Hepatocyte (in vitro differentiated cells): Measurements from ENCODE around the gene PGBD4. TPM values are rescaled to one million over a fixed set of nuclear protein-coding genes. Genes with fewer than 3 reads are reported as not detected.

Experiments
- DNase-seq: peaks from one replicate; pipeline ENCODE4 v3.0.0-alpha.2; 2016; ENCODE audit warnings: low spot score
- H2AFZ ChIP-seq: fragments of 200-600 bp; sonication (generic); 2 replicates; pipeline ENCODE4 v1.6.0; 2016; ENCODE audit warnings: antibody characterized with exemption, mild to moderate bottlenecking
- H3K27ac ChIP-seq: fragments of 200-600 bp; sonication (generic); 2 replicates; pipeline ENCODE4 v1.5.1; 2016; ENCODE audit warnings: mild to moderate bottlenecking
- H3K27me3 ChIP-seq: fragments of 200-600 bp; sonication (generic); 2 replicates; pipeline ENCODE4 v1.6.1; 2016
- H3K36me3 ChIP-seq: fragments of 200-600 bp; sonication (generic); replicated peaks from 2 replicates; pipeline ENCODE4 v1.5.1; 2016; ENCODE audit warnings: low read depth; ENCODE audit not compliant: insufficient read depth
- H3K4me1 ChIP-seq: fragments of 200-600 bp; sonication (generic); 2 replicates; pipeline ENCODE4 v1.5.1; 2016; ENCODE audit warnings: mild to moderate bottlenecking, moderate library complexity; ENCODE audit not compliant: insufficient read depth
- H3K4me2 ChIP-seq: fragments of 200-600 bp; sonication (generic); 2 replicates; pipeline ENCODE4 v1.6.0; 2016
- H3K4me3 ChIP-seq: fragments of 200-600 bp; sonication (generic); 2 replicates; pipeline ENCODE4 v1.5.1; 2016; ENCODE audit warnings: mild to moderate bottlenecking
- H3K79me2 ChIP-seq: fragments of 200-600 bp; sonication (generic); 2 replicates; pipeline ENCODE4 v1.6.0; 2017; ENCODE audit warnings: mild to moderate bottlenecking
- H3K9me2 ChIP-seq: fragments of 200-600 bp; sonication (generic); replicated peaks from 2 replicates; pipeline ENCODE4 v1.6.0; 2017; ENCODE audit warnings: mild to moderate bottlenecking; ENCODE audit not compliant: insufficient read depth
- H3K9me3 ChIP-seq: fragments of 200-600 bp; sonication (generic); 2 replicates; pipeline ENCODE4 v1.5.1; 2016; ENCODE audit warnings: low read depth, mild to moderate bottlenecking
- H4K20me1 ChIP-seq: fragments of 200-600 bp; sonication (generic); 2 replicates; pipeline ENCODE4 v1.6.0; 2016; ENCODE audit warnings: mild to moderate bottlenecking; ENCODE audit not compliant: insufficient read depth, poor library complexity, severe bottlenecking
- CTCF ChIP-seq: fragments of 200-600 bp; sonication (generic); IDR thresholded peaks from 2 replicates; pipeline ENCODE4 v1.5.1; 2016; ENCODE audit warnings: antibody characterized with exemption, mild to moderate bottlenecking; ENCODE audit not compliant: poor library complexity
- EZH2 ChIP-seq: fragments of 200-600 bp; sonication (generic); IDR thresholded peaks from 2 replicates; pipeline ENCODE4 v1.6.1; 2016; ENCODE audit warnings: antibody characterized with exemption, mild to moderate bottlenecking, borderline replicate concordance
- EZH2phosphoT487 ChIP-seq: fragments of 200-600 bp; sonication (generic); IDR thresholded peaks from one replicate; pipeline ENCODE4 v1.6.1; 2018; ENCODE audit warnings: antibody characterized with exemption, mild to moderate bottlenecking, low read depth, moderate library complexity; ENCODE audit not compliant: unreplicated experiment, severe bottlenecking
- WGBS: methylation state at CpG from one replicate; pipeline ENCODE4 v1.1.6; 2016; ENCODE audit warnings: low lambda C conversion rate; ENCODE audit errors: missing lambda C conversion rate; 5-methylcytosine and 5-hydroxymethylcytosine counted together
- polyA plus RNA-seq: library from polyadenylated mRNA; unstranded; fragments of >200 nt; fragmentation: Nextera tagmentation; extraction: Ambion mirVana; gene quantifications from 2 replicates; pipeline ENCODE4 v1.2.1, GENCODE V29; 2016
- total RNA-seq: library from RNA; depleted of rRNA; stranded (reverse); fragments of >200 nt; gene quantifications from 2 replicates; pipeline ENCODE4 v1.2.3, GENCODE V29; 2014

Gene PGBD4
- total RNA-seq (1.9 and 2.0 TPM in 2 replicates), polyA plus RNA-seq (0.54 and 0.56 TPM in 2 replicates)

- H3K36me3 ChIP-seq, result no peaks in the 10 kb centered on the region
- no peaks in the 10 kb centered on the region for H3K9me2 ChIP-seq
- TF ChIP-seq EZH2phosphoT487 (no peak), EZH2 (no peak), CTCF (no peak)
- WGBS, result under 1% methylated on average over 48 of the region's 48 CpGs
- peaks cover 14% of the 10 kb centered on the region for H3K4me1 ChIP-seq
- H3K4me3 ChIP-seq, result peak within 1 kb of the TSS; percentile 54
- no peaks in the 10 kb centered on the region for H4K20me1 ChIP-seq
- H3K4me2 ChIP-seq, result peak within 1 kb of the TSS; percentile 85
- H3K27ac ChIP-seq, result peak within 1 kb of the TSS; percentile 90
- H3K79me2 ChIP-seq, result peaks cover 45% of the 10 kb centered on the region
- no peaks in the 10 kb centered on the region for H3K27me3 ChIP-seq
- peak within 1 kb of the TSS; percentile 79 for H2AFZ ChIP-seq
- DNase-seq, result peak; percentile 99
- H3K9me3 ChIP-seq, result no peaks in the 10 kb centered on the region
Measured at GRCh38 chr15:34101366-34102174, at the start of gene PGBD4, which contains the start of gene EMC7. Gene PGBD4 (plus strand): TSS chr15:34102083. CDS start chr15:34102532, 449 bp downstream. Gene EMC7 (minus strand): TSS chr15:34101862. CDS start chr15:34101839, 23 bp downstream.

DNA sequence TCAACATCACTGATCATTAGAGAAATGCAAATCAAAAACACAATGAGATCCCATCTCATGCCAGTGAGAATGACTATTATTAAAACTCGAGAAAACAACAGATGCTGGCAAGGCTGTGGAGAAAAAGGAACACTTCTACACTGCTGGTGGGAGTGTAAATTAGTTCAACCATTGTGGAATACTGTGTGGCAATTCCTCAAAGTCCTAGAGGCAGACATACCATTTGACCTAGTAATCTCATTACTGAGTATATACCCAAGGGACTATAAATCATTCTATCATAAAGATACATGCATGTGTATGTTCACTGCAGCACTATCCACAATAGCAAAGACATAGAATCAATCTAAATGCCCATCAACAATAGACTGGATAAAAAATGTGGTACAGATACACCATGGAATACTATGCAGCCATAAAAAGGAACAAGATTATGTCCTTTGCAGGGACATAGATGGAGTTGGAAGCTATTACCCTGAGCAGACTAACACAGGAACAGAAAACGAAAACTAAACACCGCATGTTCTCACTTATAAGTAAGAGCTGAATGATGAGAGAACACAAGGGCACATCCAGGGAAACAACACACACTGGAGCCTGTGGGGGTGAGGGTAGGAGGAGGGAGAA is 47.7 kb upstream of the PGBD4 start:
- Histone ChIP-seq H3K79me2 (no peaks in the 10 kb centered on the region), H4K20me1 (no peaks in the 10 kb centered on the region), H2AFZ (no peak overlapping the region), H3K27ac (no peak overlapping the region), H3K9me3 (peaks cover 8% of the 10 kb centered on the region), H3K4me2 (no peak overlapping the region), H3K27me3 (no peaks in the 10 kb centered on the region), H3K9me2 (no peaks in the 10 kb centered on the region), H3K36me3 (no peaks in the 10 kb centered on the region), H3K4me1 (no peaks in the 10 kb centered on the region), H3K4me3 (no peak overlapping the region)
- no peak for DNase-seq
- WGBS, result 96% methylated on average over 3 of the region's 3 CpGs
- TF ChIP-seq EZH2 (no peak), EZH2phosphoT487 (no peak)

- WGBS, result 73% methylated on average over 3 of the region's 3 CpGs
- Histone ChIP-seq H3K27me3 (no peaks in the 10 kb centered on the region), H3K9me2 (no peaks in the 10 kb centered on the region), H2AFZ (no peak overlapping the region), H3K4me1 (no peaks in the 10 kb centered on the region), H4K20me1 (no peaks in the 10 kb centered on the region), H3K9me3 (peaks cover 1% of the 10 kb centered on the region), H3K27ac (peak overlapping the region; percentile 22), H3K4me2 (no peak overlapping the region), H3K79me2 (no peaks in the 10 kb centered on the region), H3K36me3 (no peaks in the 10 kb centered on the region), H3K4me3 (no peak overlapping the region)
- TF ChIP-seq CTCF (no peak), EZH2 (no peak)
- no peak for DNase-seq
Measured at GRCh38 chr15:34055868-34056595, 45.9 kb upstream of the PGBD4 start.
